Parathyroid adenoma (tissue), 2 donors: ENCODE measurements around the gene SKAP1.
"Not testable (repeated sequence)": the region's sequence is repeated elsewhere in the genome, so short reads cannot be mapped to it uniquely, and the experiment has no call there.

ENCODE experiments used
- H2AFZ ChIP-seq: fragments of 300-600 bp; sonication (generic); one replicate; pipeline ENCODE4 v1.7.0; 2017; ENCODE audit warnings: antibody characterized with exemption, mild to moderate bottlenecking
- H3K27ac ChIP-seq: fragments of 300-600 bp; sonication (generic); one replicate; pipeline ENCODE4 v1.7.0; 2017
- H3K27me3 ChIP-seq: fragments of 300-600 bp; sonication (generic); one replicate; pipeline ENCODE4 v1.7.0; 2017; ENCODE audit warnings: low read length; ENCODE audit not compliant: control insufficient read depth, insufficient read depth
- H3K36me3 ChIP-seq: fragments of 300-600 bp; sonication (generic); one replicate; pipeline ENCODE4 v1.7.0; 2017; ENCODE audit warnings: low read length; ENCODE audit not compliant: control insufficient read depth, insufficient read depth
- H3K4me1 ChIP-seq: fragments of 300-600 bp; sonication (generic); one replicate; pipeline ENCODE4 v1.7.0; 2017; ENCODE audit warnings: control low read depth
- H3K4me2 ChIP-seq: fragments of 300-600 bp; sonication (generic); one replicate; pipeline ENCODE4 v1.7.0; 2017; ENCODE audit warnings: low read length
- H3K4me3 ChIP-seq: fragments of 300-600 bp; sonication (generic); one replicate; pipeline ENCODE4 v1.7.0; 2017; ENCODE audit warnings: low read depth, low read length
- H3K79me2 ChIP-seq: fragments of 300-600 bp; sonication (generic); one replicate; pipeline ENCODE4 v1.7.0; 2017; ENCODE audit warnings: control low read depth
- H3K9ac ChIP-seq: fragments of 300-600 bp; sonication (generic); one replicate; pipeline ENCODE4 v1.7.0; 2017; ENCODE audit warnings: mild to moderate bottlenecking
- H3K9me3 ChIP-seq: fragments of 300-600 bp; sonication (generic); one replicate; pipeline ENCODE4 v1.7.0; 2017; ENCODE audit warnings: low read length; ENCODE audit not compliant: control insufficient read depth
- TF ChIP-seq, protein P1 (sequence below): fragments of 300-600 bp; sonication (generic); IDR thresholded peaks from one replicate; pipeline ENCODE4 v1.7.0; 2017; ENCODE audit warnings: antibody characterized with exemption, mild to moderate bottlenecking
- donor health status: primary hyperparathyroidism.

SKAP1 gene

DNA sequence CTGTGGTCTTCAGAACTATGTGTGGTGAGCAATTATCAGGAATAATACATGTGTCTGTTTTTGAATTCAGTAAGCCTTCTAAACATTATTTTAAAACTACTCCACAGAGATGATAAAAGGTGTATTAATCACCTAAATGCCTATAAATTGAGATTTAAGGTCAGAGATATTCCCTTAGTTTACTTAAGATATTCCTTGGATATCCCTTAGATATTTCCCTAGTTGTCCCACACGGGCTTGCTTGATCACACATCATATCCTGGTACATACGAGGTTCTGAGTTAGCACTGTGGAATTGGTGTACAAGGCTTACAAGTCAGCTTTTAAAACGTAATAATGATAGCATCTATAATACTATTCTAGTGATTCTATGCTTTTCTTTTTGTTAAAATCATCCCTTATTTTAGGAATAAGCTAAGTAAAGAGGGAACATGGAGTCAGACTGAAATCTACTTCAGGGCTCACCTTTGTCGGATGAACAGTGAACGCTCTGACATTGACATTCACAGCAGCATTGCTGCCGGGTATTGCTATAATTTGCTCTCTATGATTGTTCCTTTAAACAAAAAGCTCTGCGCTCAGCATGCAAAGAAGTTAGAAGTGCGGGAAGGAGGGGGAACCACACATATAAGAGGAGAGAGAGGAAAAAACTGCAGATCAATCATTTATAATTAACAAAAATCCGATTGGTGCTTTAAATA lies 136.5 kb downstream of the SKAP1 start:
- TF ChIP-seq, protein P1, sequence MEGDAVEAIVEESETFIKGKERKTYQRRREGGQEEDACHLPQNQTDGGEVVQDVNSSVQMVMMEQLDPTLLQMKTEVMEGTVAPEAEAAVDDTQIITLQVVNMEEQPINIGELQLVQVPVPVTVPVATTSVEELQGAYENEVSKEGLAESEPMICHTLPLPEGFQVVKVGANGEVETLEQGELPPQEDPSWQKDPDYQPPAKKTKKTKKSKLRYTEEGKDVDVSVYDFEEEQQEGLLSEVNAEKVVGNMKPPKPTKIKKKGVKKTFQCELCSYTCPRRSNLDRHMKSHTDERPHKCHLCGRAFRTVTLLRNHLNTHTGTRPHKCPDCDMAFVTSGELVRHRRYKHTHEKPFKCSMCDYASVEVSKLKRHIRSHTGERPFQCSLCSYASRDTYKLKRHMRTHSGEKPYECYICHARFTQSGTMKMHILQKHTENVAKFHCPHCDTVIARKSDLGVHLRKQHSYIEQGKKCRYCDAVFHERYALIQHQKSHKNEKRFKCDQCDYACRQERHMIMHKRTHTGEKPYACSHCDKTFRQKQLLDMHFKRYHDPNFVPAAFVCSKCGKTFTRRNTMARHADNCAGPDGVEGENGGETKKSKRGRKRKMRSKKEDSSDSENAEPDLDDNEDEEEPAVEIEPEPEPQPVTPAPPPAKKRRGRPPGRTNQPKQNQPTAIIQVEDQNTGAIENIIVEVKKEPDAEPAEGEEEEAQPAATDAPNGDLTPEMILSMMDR: no peak
- no peaks in the 10 kb centered on the region for H3K27me3 ChIP-seq

DNA sequence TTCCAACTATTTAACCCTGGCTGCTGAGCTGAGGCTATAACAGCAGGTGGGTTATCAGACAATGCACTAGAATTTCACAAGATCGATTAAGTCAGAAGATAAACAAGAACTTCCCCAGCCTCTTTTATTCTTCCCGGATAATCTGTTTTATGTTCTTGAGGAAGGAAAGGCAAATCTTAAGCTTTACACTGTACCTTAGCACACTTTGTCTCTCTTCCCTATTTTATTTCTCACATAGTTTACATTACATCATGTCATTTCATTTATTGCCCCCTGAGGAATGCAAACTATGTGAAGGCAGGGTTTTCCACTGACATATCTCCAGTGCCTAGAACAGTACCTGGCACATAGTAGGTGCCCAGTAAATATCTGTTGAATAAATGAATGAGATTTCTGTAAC lies 139.6 kb downstream of the SKAP1 start:
- TF ChIP-seq, protein P1: no peak
- Histone ChIP-seq H3K4me3 (no peak overlapping the region), H3K9me3 (no peaks in the 10 kb centered on the region), H2AFZ (no peak overlapping the region), H3K4me1 (no peaks in the 10 kb centered on the region), H3K36me3 (no peaks in the 10 kb centered on the region), H3K79me2 (no peaks in the 10 kb centered on the region), H3K27me3 (no peaks in the 10 kb centered on the region), H3K9ac (no peak overlapping the region), H3K27ac (no peak overlapping the region), H3K4me2 (no peak overlapping the region)

More for the DNA sequence above, 136.5 kb downstream of the SKAP1 start:
- Histone ChIP-seq H3K4me2 (no peak overlapping the region), H3K9me3 (no peaks in the 10 kb centered on the region), H3K9ac (no peak overlapping the region), H3K36me3 (no peaks in the 10 kb centered on the region), H3K27ac (no peak overlapping the region), H2AFZ (no peak overlapping the region), H3K79me2 (no peaks in the 10 kb centered on the region), H3K4me3 (no peak overlapping the region), H3K4me1 (no peaks in the 10 kb centered on the region)

DNA sequence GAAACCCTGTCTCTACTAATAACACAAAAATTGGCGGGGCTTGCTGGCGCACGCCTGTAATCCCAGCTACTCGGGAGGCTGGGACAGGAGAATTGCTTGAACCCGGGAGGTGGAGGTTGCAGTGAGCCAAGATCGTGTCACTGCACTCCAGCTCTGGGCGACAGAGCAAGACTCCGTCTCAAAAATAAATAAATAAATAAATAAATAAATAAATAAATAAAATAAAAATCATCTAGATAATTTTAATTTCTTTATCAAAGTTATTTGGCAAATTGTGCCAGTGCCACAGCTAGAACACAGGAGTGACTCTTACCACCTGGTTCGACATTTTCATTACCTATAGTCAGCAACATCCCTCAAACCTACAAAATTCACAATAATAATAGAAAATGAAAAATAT lies 143.1 kb downstream of the SKAP1 start:
- not testable (repeated sequence) for H3K27me3 ChIP-seq

DNA sequence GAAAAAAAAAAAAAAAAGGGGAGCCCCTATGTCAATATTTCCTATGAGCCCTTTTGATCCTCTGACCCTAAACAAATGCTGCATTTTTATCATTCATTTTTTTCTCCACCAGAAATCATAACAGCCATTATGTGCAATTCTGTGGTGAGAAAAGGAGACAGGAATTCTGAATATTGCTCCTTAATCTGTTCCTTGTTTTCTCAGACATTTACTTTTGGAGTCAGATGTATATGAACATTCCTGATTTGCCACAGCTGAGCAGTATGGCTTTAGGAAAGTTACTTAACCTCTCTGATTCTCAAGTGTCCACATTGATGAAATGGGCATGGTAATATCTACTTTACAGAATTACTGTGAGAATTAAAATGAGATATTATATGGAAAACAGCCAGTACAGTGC lies 144.4 kb downstream of the SKAP1 start:
- H3K4me2 ChIP-seq: no peak overlapping the region
- H3K4me1 ChIP-seq: no peaks in the 10 kb centered on the region
- no peaks in the 10 kb centered on the region for H3K27me3 ChIP-seq
- no peaks in the 10 kb centered on the region for H3K36me3 ChIP-seq
- H3K79me2 ChIP-seq: no peaks in the 10 kb centered on the region
- H3K27ac ChIP-seq: no peak overlapping the region
- H3K4me3 ChIP-seq: no peak overlapping the region
- H3K9ac ChIP-seq: no peak overlapping the region
- TF ChIP-seq, protein P1: no peak
- H2AFZ ChIP-seq: no peak overlapping the region
- no peaks in the 10 kb centered on the region for H3K9me3 ChIP-seq

More for the DNA sequence above, 143.1 kb downstream of the SKAP1 start:
- H2AFZ ChIP-seq, H3K4me1 ChIP-seq, H3K36me3 ChIP-seq, H3K79me2 ChIP-seq, H3K9ac ChIP-seq, H3K27ac ChIP-seq, H3K4me3 ChIP-seq, H3K4me2 ChIP-seq, H3K9me3 ChIP-seq: not testable (repeated sequence)

GRCh38 chr17:48283907-48284306 lies 146.1 kb downstream of the SKAP1 start:
- Histone ChIP-seq H3K27me3 (no peaks in the 10 kb centered on the region), H3K9me3 (no peaks in the 10 kb centered on the region), H3K79me2 (no peaks in the 10 kb centered on the region), H3K9ac (no peak overlapping the region), H3K36me3 (no peaks in the 10 kb centered on the region), H2AFZ (no peak overlapping the region), H3K4me1 (no peaks in the 10 kb centered on the region), H3K4me3 (no peak overlapping the region), H3K4me2 (no peak overlapping the region), H3K27ac (no peak overlapping the region)
- TF ChIP-seq, protein P1: no peak
